GM12878 (cell line): ENCODE data around the gene PPP3CA. TPM values are rescaled to one million over a fixed set of nuclear protein-coding genes. Genes with fewer than 3 reads are reported as not detected.

Experiments
- ATAC-seq: fragments of 200-7000 bp; cut with Tn5 transposase; 3 replicates; pipeline ENCODE4 v1.9.1; 2020; ENCODE audit warnings: mild to moderate bottlenecking, moderate library complexity
- BruUV-seq: library from RNA; stranded (reverse); fragments of 400-500 nt; replicated peaks from 2 replicates; lab custom pipeline; 2021; lab: Mats Ljungman, UMichigan
- CTCF ChIA-PET: fragments of 300-600 bp; sonication (Branson Sonifier 250); formaldehyde crosslinking; extraction: SDS; loops from one replicate; lab custom pipeline; 2021; ENCODE audit warnings: inconsistent platforms; lab: Yijun Ruan, JAX
- POLR2A ChIA-PET: fragments of 350-600 bp; formaldehyde crosslinking; extraction: SDS; loops from one replicate; lab custom pipeline; 2021; ENCODE audit warnings: inconsistent platforms; lab: Charles Lee
- RAD21 ChIA-PET: fragments of 300-600 bp; sonication (Branson Sonifier 250); formaldehyde crosslinking; loops from one replicate; lab custom pipeline; 2023; ENCODE audit warnings: antibody characterized with exemption; ENCODE audit not compliant: unreplicated experiment; lab: Charles Lee
- SMC1A ChIA-PET: fragments of 300-600 bp; sonication (Branson Sonifier 250); formaldehyde crosslinking; loops from one replicate; lab custom pipeline; 2023; ENCODE audit not compliant: unreplicated experiment, uncharacterized antibody; lab: Charles Lee
- DNase-seq: peaks from one replicate; pipeline ENCODE4 v3.0.0-alpha.2; 2011; ENCODE audit warnings: low read depth, low spot score
- FAIRE-seq: peaks from 3 replicates; lab custom pipeline; 2011; peaks lifted over from hg19 to GRCh38; lab: Jason Lieb, UNC
- H2AFZ ChIP-seq: 2 replicates; pipeline ENCODE4 v1.6.0; 2011; ENCODE audit warnings: low read depth, low read length, control low read depth; ENCODE audit not compliant: control insufficient read depth
- H3K27ac ChIP-seq: 2 replicates; pipeline ENCODE4 v1.5.1; 2011; ENCODE audit warnings: control low read depth; ENCODE audit not compliant: control insufficient read depth, insufficient read depth
- H3K27me3 ChIP-seq, 2 experiments: replicated peaks in 1 of 2; 2 replicates each; pipeline versions ENCODE4 v1.6.0 to v1.6.1; 2011; ENCODE audit warnings: low read length in 1 of 2; ENCODE audit not compliant: control insufficient read depth in 2 of 2, insufficient read depth in 2 of 2
- H3K36me3 ChIP-seq, 2 experiments: 2 replicates each; pipeline ENCODE4 v1.5.1; 2011; ENCODE audit warnings: low read length in 1 of 2; ENCODE audit not compliant: control insufficient read depth in 2 of 2, insufficient read depth in 2 of 2
- H3K4me1 ChIP-seq: 2 replicates; pipeline ENCODE4 v1.6.1; 2011; ENCODE audit warnings: mild to moderate bottlenecking, low read length, moderate library complexity, mixed read lengths; ENCODE audit not compliant: control insufficient read depth, insufficient read depth
- H3K4me2 ChIP-seq: 2 replicates; pipeline ENCODE4 v1.6.0; 2011; ENCODE audit warnings: control low read depth; ENCODE audit not compliant: control insufficient read depth, insufficient read depth
- H3K4me3 ChIP-seq: fragments of 200-600 bp; sonication (generic); 2 replicates; pipeline ENCODE4 v1.5.1; 2016
- H3K79me2 ChIP-seq: 2 replicates; pipeline ENCODE4 v1.6.0; 2011; ENCODE audit warnings: low read length; ENCODE audit not compliant: control insufficient read depth, insufficient read depth
- H3K9ac ChIP-seq: 2 replicates; pipeline ENCODE4 v1.8.0; 2011; ENCODE audit warnings: low read length, control low read depth, mixed read lengths; ENCODE audit not compliant: control insufficient read depth, insufficient read depth
- H3K9me3 ChIP-seq: replicated peaks from 3 replicates; pipeline ENCODE4 v1.5.1; 2011; ENCODE audit warnings: mild to moderate bottlenecking, low read length; ENCODE audit not compliant: control insufficient read depth, insufficient read depth
- H4K20me1 ChIP-seq: 2 replicates; pipeline ENCODE4 v1.6.0; 2011; ENCODE audit not compliant: control insufficient read depth, insufficient read depth
- CEBPB ChIP-seq, 2 experiments: fragments of 150-350 bp in 1 of 2; IDR thresholded peaks; 2 replicates each; pipeline ENCODE4 v1.6.1; 2012 to 2014; ENCODE audit warnings: low read depth in 2 of 2, low read length in 2 of 2, borderline replicate concordance in 1 of 2, inconsistent platforms in 1 of 2
- EP300 ChIP-seq, 2 experiments: fragments of 150-350 bp in 1 of 2; IDR thresholded peaks; 2 replicates each; pipeline ENCODE4 v1.6.1; 2011 to 2012; ENCODE audit warnings: low read depth in 2 of 2, low read length in 2 of 2, borderline replicate concordance in 1 of 2, improper control_type of control experiment in 1 of 2, inconsistent platforms in 1 of 2; ENCODE audit not compliant: control insufficient read depth in 1 of 2
- IKZF1 ChIP-seq: fragments of 450-650 bp; conservative IDR thresholded peaks from 2 replicates; pipeline ENCODE4 v1.6.1; 2017; ENCODE audit warnings: antibody characterized with exemption, mild to moderate bottlenecking
- MTA2 ChIP-seq: fragments of 450-650 bp; IDR thresholded peaks from 2 replicates; pipeline ENCODE4 v1.6.1; 2016; ENCODE audit warnings: low read depth, mild to moderate bottlenecking, moderate library complexity
- NR2C1 ChIP-seq: fragments of 450-650 bp; IDR thresholded peaks from 2 replicates; pipeline ENCODE4 v1.6.1; 2017; ENCODE audit warnings: antibody characterized with exemption, mild to moderate bottlenecking, moderate library complexity
- PAX8 ChIP-seq: fragments of 450-650 bp; IDR thresholded peaks from 2 replicates; pipeline ENCODE4 v1.6.1; 2017; ENCODE audit warnings: mild to moderate bottlenecking, moderate library complexity
- PML ChIP-seq: IDR thresholded peaks from 2 replicates; pipeline ENCODE4 v1.6.1; 2012; ENCODE audit warnings: low read length, inconsistent platforms
- SKIL ChIP-seq: fragments of 450-650 bp; IDR thresholded peaks from 2 replicates; pipeline ENCODE4 v1.6.1; 2017; ENCODE audit warnings: mild to moderate bottlenecking, low read depth, inconsistent platforms; ENCODE audit not compliant: poor library complexity, severe bottlenecking
- SUZ12 ChIP-seq: fragments of 200-600 bp; sonication (generic); IDR thresholded peaks from one replicate; pipeline ENCODE4 v1.6.1; 2018; ENCODE audit warnings: antibody characterized with exemption, mild to moderate bottlenecking; ENCODE audit not compliant: unreplicated experiment
- WGBS: methylation state at CpG from one replicate; pipeline ENCODE4 v1.1.6; 2016; ENCODE audit warnings: low lambda C conversion rate; ENCODE audit not compliant: insufficient replicate concordance, insufficient coverage; ENCODE audit errors: missing lambda C conversion rate; 5-methylcytosine and 5-hydroxymethylcytosine counted together
- in situ Hi-C: fragments of 300-500 bp; cut with MboI; formaldehyde crosslinking; loops from 9 replicates; pipeline ENCODE4 v1.14.3; 2018; ENCODE audit warnings: mixed read lengths
- intact Hi-C: fragments of 100-400 bp; cut with micrococcal nuclease; formaldehyde crosslinking; loops from one replicate; pipeline ENCODE4 v1.14.2; 2022; ENCODE audit not compliant: unreplicated experiment
- polyA plus RNA-seq, 11 experiments: library from polyadenylated mRNA; depleted of rRNA in 4 of 11; unstranded in 6 of 11; stranded (reverse) in 5 of 11; fragments of >200 nt; fragmentation: Nextera tagmentation in 4 of 11; fragmentation: Illumina TruSeq in 1 of 11; extraction: Ambion mirVana in 4 of 11; extraction: Trizol in 1 of 11; gene quantifications; 1 replicate in 1 of 11; 2 replicates in 10 of 11; pipeline versions ENCODE4 v1.2.1 to v1.2.3, GENCODE V29; 2011 to 2016; ENCODE audit warnings: inconsistent platforms in 2 of 11, missing spikeins in 2 of 11, low read depth in 1 of 11
- total RNA-seq, 4 experiments: library from RNA; depleted of rRNA in 3 of 4; stranded (reverse); fragments of >200 nt in 3 of 4; fragmentation: Illumina TruSeq in 1 of 4; extraction: Trizol in 1 of 4; gene quantifications; 2 replicates each; pipeline versions ENCODE4 v1.2.1 to v1.2.3, GENCODE V29; 2013 to 2021

PPP3CA gene
- total and polyA plus RNA-seq, 10 of the 15 experiments (the other 5 are each of a cell fraction or from before 2014, with no cell fraction given) = 0.33 to 9.0 (median 1.0) TPM

- no peaks in the 10 kb centered on the region for H3K79me2 ChIP-seq
- no peak for FAIRE-seq
These were observed 81.5 kb downstream of the PPP3CA start for GRCh38 chr4:101265816-101266172.

More at GRCh38 chr4:101265816-101266172, 81.5 kb downstream of the PPP3CA start:
- Histone ChIP-seq H3K9me3 (no peaks in the 10 kb centered on the region), H4K20me1 (no peaks in the 10 kb centered on the region; the same call in none of the 2 replicates), H3K4me1 (peaks cover 9% of the 10 kb centered on the region), H3K27ac (no peak overlapping the region), H2AFZ (no peak overlapping the region), H3K9ac (no peak overlapping the region), H3K4me2 (no peak overlapping the region), H3K36me3 (no peaks in the 10 kb centered on the region), H3K27me3 (peaks cover 0 to 3% of the 10 kb centered on the region in 2 experiments; a peak in 1 of 4 replicates), H3K4me3 (no peak overlapping the region)
- ChIA-PET RAD21 (no interaction called here), POLR2A (no interaction called here), CTCF (no interaction called here), SMC1A (interaction anchor here (1.0 kb wide), 1 partner anchor 15 kb away, joined by 3 read pairs; no protein-coding TSS in a partner anchor)
- no TSS peak for BruUV-seq
- intact Hi-C loops (no loop called here), in situ Hi-C loops (no loop called here)
- TF ChIP-seq MTA2 = no peak
- TF ChIP-seq PAX8 = no peak
- TF ChIP-seq SKIL = no peak
- no peak for TF ChIP-seq SUZ12
- TF ChIP-seq CEBPB (IDR thresholded peaks at IDR 0.05; ENCODE audit: borderline replicate concordance in 1 of 2, low read depth in 2 of 2, low read length in 2 of 2) = no peak
- no peak for TF ChIP-seq NR2C1
- no peak for TF ChIP-seq PML
- TF ChIP-seq IKZF1 = no peak
- no peak for TF ChIP-seq EP300 (IDR thresholded peaks at IDR 0.05; ENCODE audit: borderline replicate concordance in 1 of 2, control insufficient read depth in 1 of 2, low read depth in 2 of 2, low read length in 2 of 2)
- DNase-seq (no peak), ATAC-seq (no peak)
- WGBS = 0% methylated on average over 1 of the region's 1 CpG
